HG02623 (cell line): ENCODE results near the gene ZNF598.

Experiments
- ATAC-seq: cut with Tn5 transposase; IDR thresholded peaks from one replicate; pipeline ENCODE4 v1.9.1; 2021; ENCODE audit warnings: moderate library complexity; ENCODE audit not compliant: unreplicated experiment

The ZNF598 gene

GRCh38 chr16:2008009-2008526 lies 1.6 kb downstream of the ZNF598 start:
- no peak for ATAC-seq

DNA sequence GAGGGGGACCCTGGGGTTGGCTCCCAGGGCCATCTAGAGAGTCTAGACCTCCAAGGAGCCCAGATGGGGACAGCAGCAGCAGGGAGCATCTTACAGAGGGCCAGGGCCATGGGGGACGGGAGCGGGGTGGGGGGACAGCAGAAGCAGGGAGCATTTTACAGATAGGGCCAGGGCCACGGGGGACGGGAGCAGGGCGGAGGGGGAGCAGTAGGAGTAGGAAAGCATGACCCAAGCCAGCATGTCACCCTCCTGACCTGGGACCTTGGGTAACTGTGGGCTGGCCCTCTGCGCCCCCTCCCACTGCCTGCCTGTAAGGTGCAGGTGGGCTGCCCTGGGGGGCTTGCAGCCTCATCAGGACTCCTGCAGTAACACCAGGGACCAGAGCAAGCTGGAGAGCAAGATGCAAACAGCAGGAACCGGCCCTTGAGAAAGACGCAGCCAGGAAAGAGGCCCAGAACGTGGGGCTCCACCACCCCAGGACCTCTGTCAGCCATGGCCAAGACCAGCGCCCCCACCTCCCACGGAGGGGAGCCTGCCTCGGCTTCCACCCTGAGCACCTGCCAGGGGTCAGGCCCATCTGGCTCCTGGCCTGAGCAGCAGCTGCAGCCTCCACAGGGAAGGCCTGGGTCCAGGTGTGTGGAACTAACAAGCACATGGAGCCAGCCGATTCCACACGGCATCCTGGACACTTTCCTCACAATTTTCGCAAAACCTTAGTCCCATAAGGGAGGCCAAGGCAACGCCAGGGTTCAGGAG lies 2.4 kb downstream of the ZNF598 start:
- ATAC-seq = no peak

- ATAC-seq = no peak
These were observed 3.3 kb downstream of the ZNF598 start for GRCh38 chr16:2006317-2006716.

- ATAC-seq = no peak
These were observed 4.0 kb downstream of the ZNF598 start for GRCh38 chr16:2005646-2006045.

DNA sequence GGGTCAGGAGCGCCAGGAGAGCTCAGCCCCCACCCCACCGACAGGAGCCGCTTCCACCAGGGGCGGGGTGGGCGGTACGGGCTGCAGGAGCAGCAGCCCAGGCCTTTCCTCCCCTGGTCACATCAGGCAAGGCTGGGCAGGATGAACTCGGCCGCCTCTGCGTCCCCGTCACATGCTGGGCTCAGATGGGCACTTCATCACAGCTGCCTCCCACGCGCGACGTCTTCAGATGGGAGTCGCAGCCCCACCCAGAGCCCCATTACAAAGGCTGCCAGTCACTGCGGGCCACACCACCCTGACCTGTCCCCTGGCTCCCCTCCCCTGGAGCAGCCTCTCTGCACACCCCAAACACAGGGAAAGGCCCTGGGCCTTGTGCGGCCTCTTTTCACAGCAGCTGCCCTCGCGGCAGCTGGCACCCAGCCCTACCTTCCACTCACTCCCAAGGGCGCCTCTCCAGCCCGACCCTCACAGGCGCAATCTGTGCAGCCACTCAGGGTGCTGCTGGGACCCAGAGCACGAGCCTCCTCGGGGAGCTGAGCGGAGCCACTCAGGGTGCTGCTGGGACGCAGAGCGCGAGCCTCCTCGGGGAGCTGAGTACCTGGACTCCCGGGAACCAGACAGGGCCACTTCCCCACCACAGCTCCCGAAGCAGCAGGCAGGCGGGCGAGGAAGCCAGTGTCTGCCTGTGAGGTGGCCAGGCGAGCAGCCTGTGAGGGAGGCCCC lies 4.7 kb downstream of the ZNF598 start:
- ATAC-seq = no peak

DNA sequence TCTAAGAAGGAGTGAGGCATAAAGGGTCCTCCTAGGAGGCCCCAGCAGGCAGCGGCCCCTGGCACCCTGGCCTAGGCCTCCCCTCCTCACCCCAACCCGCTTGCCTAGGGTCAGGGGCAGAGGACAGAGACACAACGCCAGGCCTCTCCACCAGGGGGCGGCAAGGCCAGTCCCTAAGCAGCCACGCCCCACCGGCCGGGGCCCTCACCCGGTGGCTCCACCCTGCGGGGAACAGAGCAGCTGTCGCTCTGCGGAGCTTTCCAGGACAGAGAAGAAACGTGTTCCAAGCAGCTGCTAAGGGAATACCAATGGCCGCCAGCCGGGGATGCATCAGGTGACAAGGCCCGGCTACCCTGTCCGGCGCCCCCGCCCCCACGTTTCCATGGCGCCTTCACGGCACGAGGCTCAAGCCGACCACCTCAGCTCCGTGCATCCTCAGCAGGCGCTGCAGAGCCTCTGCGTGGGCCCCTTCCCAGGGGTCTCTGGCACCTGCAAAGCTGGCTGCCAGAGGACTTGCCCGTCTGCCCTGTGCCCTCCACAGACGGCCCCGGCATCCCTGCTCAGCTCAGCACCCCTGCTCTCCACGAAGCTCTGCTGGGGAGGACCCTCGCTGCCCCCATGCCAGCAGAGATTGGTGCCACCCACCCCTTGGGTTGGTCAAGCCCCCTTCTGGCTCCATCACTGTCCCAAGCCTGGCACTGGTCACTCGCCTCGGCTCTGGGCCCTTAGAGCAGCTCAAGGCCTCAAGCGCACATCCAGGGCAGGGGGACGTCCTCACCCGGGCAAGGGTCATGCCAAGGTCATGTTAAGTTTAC lies 5.6 kb downstream of the ZNF598 start:
- ATAC-seq = no peak

DNA sequence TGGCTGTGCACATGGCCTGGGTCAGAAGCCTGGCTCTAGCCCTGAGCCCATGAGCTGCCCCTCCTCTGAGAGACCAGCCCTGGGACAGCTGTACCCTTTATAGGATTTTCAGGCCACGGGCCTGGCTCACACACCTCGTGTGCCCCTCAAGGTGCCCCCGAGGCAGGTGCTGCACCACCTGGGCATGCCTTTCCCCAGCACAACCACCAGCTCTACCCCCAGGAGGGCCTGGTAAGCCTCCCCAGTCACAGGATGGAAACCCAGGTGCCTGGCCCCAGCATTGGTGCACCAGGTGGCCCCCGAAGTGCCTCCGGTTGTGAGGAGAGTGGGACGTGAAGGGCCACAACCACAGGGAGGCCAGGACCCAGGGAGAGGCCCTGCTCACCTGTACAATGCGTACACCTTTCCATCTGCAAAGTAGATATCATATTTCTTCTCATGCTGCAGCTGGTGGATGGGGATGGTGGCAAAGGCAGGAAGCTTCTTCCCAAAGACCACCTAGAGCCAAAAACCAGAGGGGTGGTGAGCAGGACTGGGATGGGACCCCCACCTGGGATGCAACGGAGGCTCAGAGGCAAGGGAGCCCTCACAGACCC lies 6.3 kb downstream of the ZNF598 start:
- no peak for ATAC-seq

DNA sequence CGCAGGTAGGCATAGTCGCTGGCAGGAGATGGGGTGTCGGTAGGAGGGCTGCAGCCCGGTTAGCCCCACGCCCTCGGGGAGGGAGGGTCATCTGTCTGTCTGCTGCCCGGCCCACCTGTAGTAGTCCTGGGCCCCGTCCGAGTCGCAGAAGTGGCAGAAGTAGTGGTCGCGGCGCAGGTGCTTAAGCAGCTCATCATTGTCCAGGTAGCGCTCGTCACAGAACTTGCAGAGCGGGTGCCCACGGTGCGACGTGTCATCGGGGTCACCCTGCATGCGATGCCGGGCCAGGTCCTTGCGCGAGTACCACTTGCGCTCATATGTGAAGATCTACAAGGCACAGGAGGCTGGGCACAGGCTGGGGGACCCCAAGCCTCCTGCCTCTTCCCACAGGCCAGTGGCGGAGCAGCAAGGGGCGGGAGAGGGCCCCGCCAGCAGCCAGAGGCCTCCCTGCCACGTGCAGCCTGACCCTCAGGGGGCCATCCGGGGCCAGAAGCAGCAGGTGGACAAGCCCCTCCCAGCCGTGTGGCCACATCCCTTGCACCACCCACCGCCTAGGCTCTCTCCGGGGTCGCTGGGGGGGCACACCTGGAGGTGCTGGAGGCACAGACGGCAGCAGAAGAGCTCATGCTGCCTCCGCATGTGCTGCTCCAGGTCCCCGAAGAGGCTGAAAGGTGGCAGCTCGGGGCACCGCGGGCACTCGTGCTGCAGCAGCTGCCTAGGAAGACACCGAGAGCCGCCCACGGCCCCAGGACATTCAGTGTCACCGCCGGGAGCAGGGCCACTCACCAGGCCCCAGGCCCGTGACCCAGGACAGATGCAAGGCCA lies 7.0 kb downstream of the ZNF598 start:
- ATAC-seq = no peak

- ATAC-seq = no peak
These were observed 7.9 kb downstream of the ZNF598 start for GRCh38 chr16:2001456-2002355.

DNA sequence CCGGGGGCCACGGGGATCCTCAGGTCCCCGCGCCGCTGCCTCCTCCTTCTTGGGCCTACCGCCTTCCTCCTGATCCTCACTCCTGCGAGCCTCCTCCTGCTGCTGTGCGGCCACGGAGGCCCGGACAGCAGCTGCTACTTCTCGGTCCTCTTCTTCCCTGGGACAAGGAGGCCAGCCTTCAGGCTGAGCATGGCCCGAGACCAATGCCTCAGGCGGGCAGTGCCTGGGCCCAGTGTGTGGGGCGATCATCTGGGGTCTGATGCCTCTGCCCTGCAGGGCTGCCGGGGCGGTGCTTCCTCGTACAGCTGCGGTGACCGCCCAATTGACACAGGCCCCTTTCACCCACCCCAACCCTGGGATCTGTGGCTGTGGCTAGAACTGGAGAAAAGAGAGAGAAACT lies 8.6 kb downstream of the ZNF598 start:
- ATAC-seq = no peak

DNA sequence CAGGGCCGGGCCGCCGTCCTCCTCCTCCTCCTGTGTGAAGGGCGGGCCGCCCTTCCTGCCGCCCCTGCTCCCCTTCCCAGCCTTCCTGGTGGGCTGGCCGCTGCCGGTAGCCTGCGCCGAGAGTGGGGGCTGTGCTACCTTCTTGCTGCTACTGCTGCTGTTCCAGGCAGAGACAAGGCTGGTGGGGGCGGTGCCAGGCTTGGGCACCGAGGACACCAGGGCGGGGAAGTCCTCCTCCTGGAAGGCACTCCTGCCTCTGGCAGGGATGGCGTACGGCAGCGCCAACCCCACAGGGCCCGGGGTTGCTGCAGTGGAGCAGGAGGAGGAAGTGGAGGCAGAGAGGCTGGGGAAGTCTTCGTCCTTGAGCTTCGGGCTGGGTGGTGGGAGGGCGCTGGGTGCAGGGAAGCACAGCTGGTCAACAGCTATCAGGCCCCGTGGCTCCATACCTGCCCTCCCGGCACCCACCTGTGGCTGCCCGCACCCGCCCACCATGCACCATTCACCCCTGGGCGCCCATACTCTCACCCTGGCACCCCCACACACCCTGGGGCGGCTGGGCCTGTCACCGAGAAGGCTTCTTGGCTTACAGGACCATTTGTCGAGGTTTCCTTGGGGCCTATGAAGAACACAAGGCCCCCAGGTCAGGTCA lies 9.6 kb downstream of the ZNF598 start:
- no peak for ATAC-seq

- ATAC-seq = no peak
These were observed 10.5 kb downstream of the ZNF598 start for GRCh38 chr16:1998852-1999801.

- ATAC-seq = no peak
These were observed 11.2 kb downstream of the ZNF598 start for GRCh38 chr16:1998360-1998835.

DNA sequence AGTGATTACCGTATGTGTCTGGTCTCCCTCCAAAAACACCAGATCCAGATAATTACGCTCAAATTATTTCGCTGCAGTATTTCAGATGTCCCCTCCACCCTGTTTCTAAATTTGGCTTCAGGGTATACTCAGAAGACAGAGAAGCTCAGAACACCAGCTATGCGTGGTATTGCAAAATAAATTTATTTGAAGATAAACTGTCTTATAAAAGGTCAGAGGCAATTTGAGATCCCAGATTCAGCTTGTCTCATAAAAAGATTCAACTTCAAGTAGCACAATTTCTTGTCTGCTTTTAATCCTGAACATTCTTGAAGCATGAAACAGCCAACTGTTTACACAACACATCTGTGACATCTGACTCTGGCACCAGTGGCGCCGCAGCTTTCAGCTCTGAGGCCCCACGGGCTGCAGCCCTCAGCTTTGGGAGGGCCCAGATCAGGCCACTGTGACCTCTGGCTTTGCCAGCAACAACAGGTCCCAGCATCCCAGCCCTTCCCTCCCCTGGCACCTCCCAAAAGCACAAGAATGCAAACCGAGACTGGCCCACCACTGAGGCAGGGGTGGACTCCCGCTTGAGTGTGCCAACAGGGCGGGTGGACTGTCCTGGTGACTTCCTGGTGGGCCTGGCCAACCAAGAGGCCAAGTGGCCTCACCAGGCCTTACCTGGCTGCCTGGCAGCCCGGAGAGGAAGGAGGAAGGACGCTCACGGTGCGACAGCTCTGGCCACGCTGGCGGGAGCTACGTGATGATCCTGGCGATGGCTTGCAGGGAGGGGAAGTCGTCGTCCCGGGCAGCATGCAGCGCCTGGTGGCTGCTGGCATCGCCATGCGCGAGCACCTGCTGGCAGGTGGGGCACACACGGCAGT lies 11.9 kb downstream of the ZNF598 start:
- no peak for ATAC-seq

DNA sequence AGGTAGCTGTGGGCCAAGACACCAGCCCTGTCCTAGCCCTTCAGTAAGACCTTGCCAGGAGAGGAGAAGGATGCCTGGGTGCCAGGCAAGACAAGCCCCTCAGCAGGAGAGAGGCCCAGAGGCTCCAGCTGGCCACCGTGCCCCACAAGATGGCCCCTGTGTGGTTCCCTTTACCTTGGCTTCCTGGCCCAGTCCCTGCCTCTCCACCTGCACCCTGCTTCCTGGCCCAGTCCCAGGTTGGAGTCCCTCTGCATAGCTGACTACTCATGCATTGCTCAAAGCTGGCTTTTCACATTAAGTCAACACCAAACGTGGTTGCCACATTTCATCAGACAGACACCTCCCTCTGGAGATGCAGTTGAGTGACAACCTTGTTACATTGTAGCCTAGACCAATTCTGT lies 15.9 kb downstream of the ZNF598 start:
- no peak for ATAC-seq

- ATAC-seq = no peak
These were observed 16.8 kb downstream of the ZNF598 start for GRCh38 chr16:1992704-1993317.
